ENCODE measurements around the gene OXER1. TPM values are rescaled to one million over a fixed set of nuclear protein-coding genes. Genes with fewer than 3 reads are reported as not detected.

OXER1 gene
- total RNA-seq, 2 donors from 2014 or later = 1.3 to 3.9 TPM

GRCh38 chr2:42802150-42802549 lies 38.2 kb upstream of the OXER1 start:
- no peak overlapping the region for H3K4me3 ChIP-seq
- H3K36me3 ChIP-seq = no peaks in the 10 kb centered on the region
- no peak overlapping the region for H3K27ac ChIP-seq
- no peaks in the 10 kb centered on the region for H3K9me3 ChIP-seq
- H3K9ac ChIP-seq (ENCODE audit: low read depth in 2 of 2, low read length in 2 of 2) = no peak overlapping the region
- no peaks in the 10 kb centered on the region for H3K4me1 ChIP-seq
- DNase-seq = no peak
- no peak for TF ChIP-seq CTCF (IDR thresholded peaks at IDR 0.05)
- intact Hi-C loops (cut with DNase I) = no loop called here
- H3K27me3 ChIP-seq = no peaks in the 10 kb centered on the region

GRCh38 chr2:42801381-42801780 lies 37.4 kb upstream of the OXER1 start:
- H3K9ac ChIP-seq (ENCODE audit: low read depth in 2 of 2, low read length in 2 of 2) = no peak overlapping the region
- no peak for DNase-seq
- no peaks in the 10 kb centered on the region for H3K36me3 ChIP-seq
- TF ChIP-seq CTCF (IDR thresholded peaks at IDR 0.05) = no peak
- no peaks in the 10 kb centered on the region for H3K4me1 ChIP-seq
- H3K27me3 ChIP-seq = no peaks in the 10 kb centered on the region
- no peaks in the 10 kb centered on the region for H3K9me3 ChIP-seq
- intact Hi-C loops (cut with DNase I) = no loop called here
- no peak overlapping the region for H3K27ac ChIP-seq
- no peak overlapping the region for H3K4me3 ChIP-seq

- TF ChIP-seq CTCF (IDR thresholded peaks at IDR 0.05) = no peak
- Histone ChIP-seq H3K4me1 (no peaks in the 10 kb centered on the region), H3K36me3 (no peaks in the 10 kb centered on the region), H3K9me3 (no peaks in the 10 kb centered on the region), H3K4me3 (no peak overlapping the region), H3K9ac (ENCODE audit: low read depth in 2 of 2, low read length in 2 of 2) (no peak overlapping the region), H3K27me3 (no peaks in the 10 kb centered on the region), H3K27ac (no peak overlapping the region)
- DNase-seq = no peak
- intact Hi-C loops (cut with DNase I) = no loop called here
Measured at GRCh38 chr2:42800981-42801380, 37.0 kb upstream of the OXER1 start.

- no peak overlapping the region for H3K9ac ChIP-seq (ENCODE audit: low read depth in 2 of 2, low read length in 2 of 2)
- H3K9me3 ChIP-seq = no peaks in the 10 kb centered on the region
- no peak overlapping the region for H3K27ac ChIP-seq
- DNase-seq = no peak
- no peaks in the 10 kb centered on the region for H3K4me1 ChIP-seq
- H3K27me3 ChIP-seq = no peaks in the 10 kb centered on the region
- no peak for TF ChIP-seq CTCF (IDR thresholded peaks at IDR 0.05)
- H3K36me3 ChIP-seq = no peaks in the 10 kb centered on the region
- intact Hi-C loops (cut with DNase I) = no loop called here
- H3K4me3 ChIP-seq = no peak overlapping the region
Measured at GRCh38 chr2:42800461-42800962, 36.6 kb upstream of the OXER1 start.

- no peak for DNase-seq
- no peak for TF ChIP-seq CTCF (IDR thresholded peaks at IDR 0.05)
- Histone ChIP-seq H3K4me1 (no peaks in the 10 kb centered on the region), H3K27ac (no peak overlapping the region), H3K27me3 (no peaks in the 10 kb centered on the region), H3K36me3 (no peaks in the 10 kb centered on the region), H3K9me3 (no peaks in the 10 kb centered on the region), H3K4me3 (no peak overlapping the region), H3K9ac (ENCODE audit: low read depth in 2 of 2, low read length in 2 of 2) (no peak overlapping the region)
- intact Hi-C loops (cut with DNase I) = no loop called here
Measured at GRCh38 chr2:42799881-42800280, 35.9 kb upstream of the OXER1 start.

GRCh38 chr2:42797281-42797680 lies 33.3 kb upstream of the OXER1 start:
- Histone ChIP-seq H3K27ac (no peak overlapping the region), H3K36me3 (no peaks in the 10 kb centered on the region), H3K9me3 (no peaks in the 10 kb centered on the region), H3K4me3 (no peak overlapping the region), H3K4me1 (no peaks in the 10 kb centered on the region), H3K27me3 (no peaks in the 10 kb centered on the region), H3K9ac (ENCODE audit: low read depth in 2 of 2, low read length in 2 of 2) (no peak overlapping the region)
- no peak for DNase-seq
- intact Hi-C loops (cut with DNase I) = no loop called here
- no peak for TF ChIP-seq CTCF (IDR thresholded peaks at IDR 0.05)
